HCT116 (cell line): Measurements from ENCODE around the gene PAX9. TPM values are rescaled to one million over a fixed set of nuclear protein-coding genes. Genes with fewer than 3 reads are reported as not detected.

Source experiments
- ATAC-seq: fragments of 200-7000 bp; cut with Tn5 transposase; 2 replicates; pipeline ENCODE4 v1.9.1; 2020; ENCODE audit warnings: mild to moderate bottlenecking, moderate library complexity
- BruUV-seq: library from RNA; stranded (reverse); fragments of 400-500 nt; replicated peaks from 2 replicates; lab custom pipeline; 2021; lab: Mats Ljungman, UMichigan
- CTCF ChIA-PET: fragments of 300-600 bp; sonication (Branson Sonifier 250); formaldehyde crosslinking; loops from one replicate; lab custom pipeline; 2021; ENCODE audit warnings: antibody characterized with exemption; lab: Charles Lee
- POLR2A ChIA-PET: fragments of 300-600, 350-600 bp; sonication (Branson Sonifier 250); formaldehyde crosslinking; loops from one replicate; lab custom pipeline; 2021; ENCODE audit warnings: antibody characterized with exemption; lab: Charles Lee
- RAD21 ChIA-PET, 2 experiments: fragments of 300-600 bp; sonication (Branson Sonifier 250); formaldehyde crosslinking; loops; one replicate each; lab custom pipeline; 2023; ENCODE audit warnings: low total read pairs in 2 of 2; ENCODE audit not compliant: uncharacterized antibody in 2 of 2, unreplicated experiment in 2 of 2, low non-redundant PET in 1 of 2; lab: Charles Lee
- DNase-seq: peaks from one replicate; pipeline ENCODE4 v3.0.0-alpha.2; 2010; ENCODE audit warnings: low read depth, low spot score
- H2AFZ ChIP-seq: fragments of 200-600 bp; shearing (Covaris generic), sonication (generic); 2 replicates; pipeline ENCODE4 v1.6.1; 2017; ENCODE audit warnings: low read depth, mixed run types, mixed read lengths, antibody characterized with exemption, low read length; ENCODE audit not compliant: poor library complexity, severe bottlenecking
- H3K27ac ChIP-seq: 2 replicates; pipeline ENCODE4 v1.5.1; 2012; ENCODE audit warnings: low read depth, low read length
- H3K27me3 ChIP-seq: fragments of 200-600 bp; sonication (generic); 2 replicates; pipeline ENCODE4 v1.6.1; 2016; ENCODE audit warnings: mixed run types, low read length, mixed read lengths; ENCODE audit not compliant: insufficient read depth
- H3K36me3 ChIP-seq, 2 experiments: fragments of 200-500 bp in 1 of 2; fragments of 200-600 bp in 1 of 2; sonication (Bioruptor generic) in 1 of 2; sonication (generic) in 1 of 2; 2 replicates each; pipeline versions ENCODE4 v1.5.1 to v1.6.1; 2014 to 2016; ENCODE audit warnings: low read length in 2 of 2, inconsistent platforms in 1 of 2, mixed read lengths in 1 of 2, mixed run types in 1 of 2; ENCODE audit not compliant: insufficient read depth in 2 of 2, control insufficient read depth in 1 of 2
- H3K4me1 ChIP-seq, 2 experiments: fragments of 200-600 bp in 1 of 2; sonication (generic) in 1 of 2; 2 replicates each; pipeline versions ENCODE4 v1.5.1 to v1.6.1; 2012 to 2017; ENCODE audit warnings: low read length in 2 of 2, inconsistent platforms in 1 of 2, mild to moderate bottlenecking in 1 of 2, mixed read lengths in 1 of 2, mixed run types in 1 of 2, moderate library complexity in 1 of 2; ENCODE audit not compliant: insufficient read depth in 2 of 2, control insufficient read depth in 1 of 2
- H3K4me2 ChIP-seq: fragments of 200-600 bp; sonication (generic); 2 replicates; pipeline ENCODE4 v1.6.1; 2017; ENCODE audit warnings: mixed run types, low read length, mixed read lengths
- H3K4me3 ChIP-seq, 2 experiments: fragments of 200-600 bp in 1 of 2; sonication (generic) in 1 of 2; replicated peaks in 1 of 2; 2 replicates each; pipeline ENCODE4 v1.5.1; 2011 to 2016; ENCODE audit warnings: low read length in 2 of 2, control low read depth in 1 of 2, low read depth in 1 of 2, mild to moderate bottlenecking in 1 of 2, mixed read lengths in 1 of 2, mixed run types in 1 of 2
- H3K79me2 ChIP-seq: fragments of 200-600 bp; sonication (generic); 2 replicates; pipeline ENCODE4 v1.6.1; 2017; ENCODE audit warnings: mild to moderate bottlenecking, mixed run types, low read length, moderate library complexity, mixed read lengths; ENCODE audit not compliant: insufficient read depth
- H3K9ac ChIP-seq: fragments of 200-600 bp; sonication (generic); 2 replicates; pipeline ENCODE4 v1.6.1; 2016; ENCODE audit warnings: low read length, mixed read lengths
- H3K9me2 ChIP-seq: fragments of 200-600 bp; sonication (generic), shearing (Covaris generic); 2 replicates; pipeline ENCODE4 v1.6.1; 2017; ENCODE audit warnings: mixed run types, mild to moderate bottlenecking, moderate library complexity; ENCODE audit not compliant: insufficient read depth
- H3K9me3 ChIP-seq, 2 experiments: fragments of 200-500 bp in 1 of 2; fragments of 200-600 bp in 1 of 2; sonication (Bioruptor generic) in 1 of 2; sonication (generic) in 1 of 2; 2 replicates each; pipeline ENCODE4 v1.6.1; 2014 to 2017; ENCODE audit warnings: low read length in 2 of 2, mixed read lengths in 2 of 2, inconsistent platforms in 1 of 2, low read depth in 1 of 2, mild to moderate bottlenecking in 1 of 2, mixed run types in 1 of 2, moderate library complexity in 1 of 2; ENCODE audit not compliant: control insufficient read depth in 1 of 2, insufficient read depth in 1 of 2
- H4K20me1 ChIP-seq: fragments of 200-600 bp; sonication (generic), shearing (Covaris generic); 2 replicates; pipeline ENCODE4 v1.6.1; 2017; ENCODE audit warnings: mixed run types, mild to moderate bottlenecking, moderate library complexity; ENCODE audit not compliant: insufficient read depth
- CBX3 ChIP-seq: IDR thresholded peaks from 2 replicates; pipeline ENCODE4 v1.6.1; 2012; ENCODE audit warnings: low read depth
- CEBPB ChIP-seq: IDR thresholded peaks from 2 replicates; pipeline ENCODE4 v1.6.1; 2012; ENCODE audit warnings: low read depth
- EGR1 ChIP-seq: IDR thresholded peaks from 2 replicates; pipeline ENCODE4 v1.6.1; 2012; ENCODE audit warnings: low read depth
- ELF1 ChIP-seq: IDR thresholded peaks from 2 replicates; pipeline ENCODE4 v1.6.1; 2012; ENCODE audit warnings: low read depth, borderline replicate concordance
- EZH2phosphoT487 ChIP-seq: fragments of 200-600 bp; IDR thresholded peaks from 2 replicates; pipeline ENCODE4 v1.6.1; 2018; ENCODE audit warnings: antibody characterized with exemption, borderline replicate concordance
- JUND ChIP-seq: IDR thresholded peaks from 2 replicates; pipeline ENCODE4 v1.6.1; 2012
- MAX ChIP-seq: IDR thresholded peaks from 2 replicates; pipeline ENCODE4 v1.6.1; 2012
- POLR2A ChIP-seq: IDR thresholded peaks from 2 replicates; pipeline ENCODE4 v1.7.0; 2011; ENCODE audit warnings: borderline replicate concordance; ENCODE audit not compliant: insufficient read depth, insufficient read length; ENCODE audit errors: extremely low read depth
- POLR2AphosphoS5 ChIP-seq: IDR thresholded peaks from 2 replicates; pipeline ENCODE4 v1.6.1; 2011; ENCODE audit warnings: mild to moderate bottlenecking, low read depth, low read length, moderate library complexity
- RAD21 ChIP-seq: IDR thresholded peaks from 2 replicates; pipeline ENCODE4 v1.6.1; 2012; ENCODE audit warnings: low read depth, mild to moderate bottlenecking
- REST ChIP-seq: IDR thresholded peaks from 2 replicates; pipeline ENCODE4 v1.6.1; 2012; ENCODE audit warnings: low read depth
- SP1 ChIP-seq: IDR thresholded peaks from 2 replicates; pipeline ENCODE4 v1.6.1; 2012; ENCODE audit warnings: low read depth
- ZFX ChIP-seq: fragments of 450-650 bp; IDR thresholded peaks from 2 replicates; pipeline ENCODE4 v1.6.1; 2017
- ZNF274 ChIP-seq: fragments of 200-500 bp; sonication (Bioruptor generic); IDR thresholded peaks from 2 replicates; pipeline ENCODE4 v1.6.1; 2014; ENCODE audit warnings: mild to moderate bottlenecking, low read depth, low read length, inconsistent platforms
- intact Hi-C: fragments of 100-400 bp; cut with micrococcal nuclease; formaldehyde crosslinking; loops from 2 replicates; pipeline ENCODE4 v1.10.0; 2022
- total RNA-seq: library from RNA; stranded (reverse); gene quantifications from one replicate; pipeline ENCODE4 v1.2.1, GENCODE V29; 2021; ENCODE audit not compliant: unreplicated experiment

PAX9 gene
- total RNA-seq, 1 experiment from 2014 or later = 5.2 TPM

GRCh38 chr14:36656687-36657398, 4.8 kb upstream of the PAX9 start:
- ATAC-seq (no peak), DNase-seq (no peak)
- no TSS peak for BruUV-seq
- TF ChIP-seq EZH2phosphoT487 (no peak), RAD21 (no peak), ZNF274 (no peak)
- H3K79me2 ChIP-seq = no peaks in the 10 kb centered on the region
- peak overlapping the region; percentile 83 for H3K4me2 ChIP-seq
- ChIA-PET CTCF (interaction anchor here (0.7 to 2.0 kb wide), 7 partner anchors 10 to 493 kb away, joined by 3 to 8 read pairs (median 3); no protein-coding TSS in a partner anchor), POLR2A (no interaction called here), RAD21 (interaction anchor here in 1 of 2 experiments (0.6 kb wide), 1 partner anchor 104 kb away, joined by 3 read pairs; no protein-coding TSS in a partner anchor)
- no peak overlapping the region for H3K4me3 ChIP-seq
- H3K9ac ChIP-seq = no peak overlapping the region
- peaks cover 5 to 20% of the 10 kb centered on the region in 2 experiments; a peak in 3 of 4 replicates for H3K4me1 ChIP-seq
- no peak overlapping the region for H3K27ac ChIP-seq
- peak overlapping the region; percentile 49 for H2AFZ ChIP-seq
- H3K27me3 ChIP-seq = no peaks in the 10 kb centered on the region
- no peaks in the 10 kb centered on the region for H3K9me2 ChIP-seq
- H3K9me3 ChIP-seq = no peaks in the 10 kb centered on the region
- no peaks in the 10 kb centered on the region for H4K20me1 ChIP-seq
- no peaks in the 10 kb centered on the region for H3K36me3 ChIP-seq
- intact Hi-C loops = no loop called here

- H3K27me3 ChIP-seq = no peaks in the 10 kb centered on the region
- no peaks in the 10 kb centered on the region for H3K36me3 ChIP-seq
- BruUV-seq = no TSS peak
- H3K9me2 ChIP-seq = no peaks in the 10 kb centered on the region
- no peaks in the 10 kb centered on the region for H4K20me1 ChIP-seq
- H3K27ac ChIP-seq = no peak overlapping the region
- H3K79me2 ChIP-seq = no peaks in the 10 kb centered on the region
- RAD21 ChIA-PET = no interaction called here
- ATAC-seq = no peak
- peaks cover 8 to 25% of the 10 kb centered on the region in 2 experiments; a peak in 3 of 4 replicates for H3K4me1 ChIP-seq
- POLR2A ChIA-PET = no interaction called here
- no peak overlapping the region for H2AFZ ChIP-seq
- CTCF ChIA-PET = interaction anchor here (0.7 to 1.4 kb wide), 2 partner anchors 10 to 209 kb away, joined by 3 to 4 read pairs; no protein-coding TSS in a partner anchor
- no peaks in the 10 kb centered on the region for H3K9me3 ChIP-seq
- DNase-seq = no peak
- no peak overlapping the region for H3K4me3 ChIP-seq
- intact Hi-C loops = no loop called here
- no peak overlapping the region for H3K9ac ChIP-seq
- H3K4me2 ChIP-seq = no peak overlapping the region
- TF ChIP-seq REST (no peak), JUND (no peak), POLR2AphosphoS5 (no peak), SP1 (no peak), CBX3 (no peak), MAX (no peak), ZNF274 (no peak), POLR2A (no peak), ELF1 (no peak), ZFX (no peak), CEBPB (no peak), EGR1 (no peak)
Observed at GRCh38 chr14:36657399-36658122, 4.1 kb upstream of the PAX9 start.
